Body of pancreas (tissue), 4 donors: ENCODE data around the gene RSPH4A.

Experiments
- CTCF ChIP-seq, 7 experiments: fragments of 450-650 bp in 4 of 7; fragments of 200-600 bp in 3 of 7; sonication (generic) in 3 of 7; IDR thresholded peaks; one replicate each; pipeline ENCODE4 v1.5.1; 2016 to 2019; ENCODE audit warnings: antibody characterized with exemption in 7 of 7
- POLR2A ChIP-seq, 3 donors: fragments of 450-650 bp; IDR thresholded peaks; one replicate each; pipeline ENCODE4 v1.6.1; 2016; ENCODE audit warnings: antibody characterized with exemption in 3 of 3, mild to moderate bottlenecking in 2 of 3

- no peak for TF ChIP-seq CTCF (IDR thresholded peaks at IDR 0.05)
- TF ChIP-seq POLR2A (IDR thresholded peaks at IDR 0.05) = no peak
Measured at GRCh38 chr6:116586738-116587137, 29.5 kb upstream of the RSPH4A start.
